Ishikawa (cell line): ENCODE data around the gene PLEKHA5.

ENCODE experiments used
- EP300 ChIP-seq: IDR thresholded peaks from 2 replicates; pipeline ENCODE4 v1.6.1; 2012; ENCODE audit warnings: borderline replicate concordance
- RAD21 ChIP-seq: IDR thresholded peaks from 2 replicates; pipeline ENCODE4 v1.6.1; 2012; ENCODE audit warnings: low read depth
- TF ChIP-seq, protein P1 (sequence below): IDR thresholded peaks from 2 replicates; pipeline ENCODE4 v1.6.1; 2012; ENCODE audit warnings: low read depth, mild to moderate bottlenecking
- TF ChIP-seq, protein P2 (sequence below): IDR thresholded peaks from 2 replicates; pipeline ENCODE4 v1.6.1; 2012

DNA sequence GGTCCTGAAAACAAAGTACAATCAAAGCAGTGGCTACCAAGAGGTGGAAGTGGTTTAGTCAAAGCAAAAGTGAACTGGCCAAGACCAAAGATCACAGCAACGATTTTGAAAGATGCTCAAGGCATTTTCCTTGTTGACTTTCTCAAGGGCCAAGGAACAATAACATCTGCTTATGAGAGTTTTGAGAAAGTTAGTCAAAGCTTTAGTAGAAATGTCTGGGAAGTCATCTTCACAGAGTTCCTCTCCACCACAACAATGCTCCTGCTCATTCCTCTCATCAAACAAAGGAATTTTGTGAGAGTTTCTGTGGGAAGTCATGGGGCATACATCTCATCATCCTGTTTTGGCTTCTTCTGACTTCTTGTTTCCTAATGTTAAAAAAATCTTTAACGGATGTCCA is 80.1 kb downstream of the PLEKHA5 start:
- TF ChIP-seq RAD21: no peak
- no peak for TF ChIP-seq EP300
- TF ChIP-seq, protein P1, sequence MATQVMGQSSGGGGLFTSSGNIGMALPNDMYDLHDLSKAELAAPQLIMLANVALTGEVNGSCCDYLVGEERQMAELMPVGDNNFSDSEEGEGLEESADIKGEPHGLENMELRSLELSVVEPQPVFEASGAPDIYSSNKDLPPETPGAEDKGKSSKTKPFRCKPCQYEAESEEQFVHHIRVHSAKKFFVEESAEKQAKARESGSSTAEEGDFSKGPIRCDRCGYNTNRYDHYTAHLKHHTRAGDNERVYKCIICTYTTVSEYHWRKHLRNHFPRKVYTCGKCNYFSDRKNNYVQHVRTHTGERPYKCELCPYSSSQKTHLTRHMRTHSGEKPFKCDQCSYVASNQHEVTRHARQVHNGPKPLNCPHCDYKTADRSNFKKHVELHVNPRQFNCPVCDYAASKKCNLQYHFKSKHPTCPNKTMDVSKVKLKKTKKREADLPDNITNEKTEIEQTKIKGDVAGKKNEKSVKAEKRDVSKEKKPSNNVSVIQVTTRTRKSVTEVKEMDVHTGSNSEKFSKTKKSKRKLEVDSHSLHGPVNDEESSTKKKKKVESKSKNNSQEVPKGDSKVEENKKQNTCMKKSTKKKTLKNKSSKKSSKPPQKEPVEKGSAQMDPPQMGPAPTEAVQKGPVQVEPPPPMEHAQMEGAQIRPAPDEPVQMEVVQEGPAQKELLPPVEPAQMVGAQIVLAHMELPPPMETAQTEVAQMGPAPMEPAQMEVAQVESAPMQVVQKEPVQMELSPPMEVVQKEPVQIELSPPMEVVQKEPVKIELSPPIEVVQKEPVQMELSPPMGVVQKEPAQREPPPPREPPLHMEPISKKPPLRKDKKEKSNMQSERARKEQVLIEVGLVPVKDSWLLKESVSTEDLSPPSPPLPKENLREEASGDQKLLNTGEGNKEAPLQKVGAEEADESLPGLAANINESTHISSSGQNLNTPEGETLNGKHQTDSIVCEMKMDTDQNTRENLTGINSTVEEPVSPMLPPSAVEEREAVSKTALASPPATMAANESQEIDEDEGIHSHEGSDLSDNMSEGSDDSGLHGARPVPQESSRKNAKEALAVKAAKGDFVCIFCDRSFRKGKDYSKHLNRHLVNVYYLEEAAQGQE: no peak
- TF ChIP-seq, protein P2, sequence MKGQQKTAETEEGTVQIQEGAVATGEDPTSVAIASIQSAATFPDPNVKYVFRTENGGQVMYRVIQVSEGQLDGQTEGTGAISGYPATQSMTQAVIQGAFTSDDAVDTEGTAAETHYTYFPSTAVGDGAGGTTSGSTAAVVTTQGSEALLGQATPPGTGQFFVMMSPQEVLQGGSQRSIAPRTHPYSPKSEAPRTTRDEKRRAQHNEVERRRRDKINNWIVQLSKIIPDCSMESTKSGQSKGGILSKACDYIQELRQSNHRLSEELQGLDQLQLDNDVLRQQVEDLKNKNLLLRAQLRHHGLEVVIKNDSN: no peak
